HG03060 (cell line): ENCODE results near the gene SCMH1.

ENCODE experiments used
- ATAC-seq: cut with Tn5 transposase; IDR thresholded peaks from one replicate; pipeline ENCODE4 v1.9.1; 2021; ENCODE audit warnings: low read depth, moderate number of reproducible peaks; ENCODE audit not compliant: unreplicated experiment

SCMH1 gene

GRCh38 chr1:41037116-41037903 lies 204.8 kb downstream of the SCMH1 start:
- no peak for ATAC-seq

- no peak for ATAC-seq
These were observed 208.8 kb downstream of the SCMH1 start for GRCh38 chr1:41033272-41033671.

GRCh38 chr1:41032147-41032546 lies 210.0 kb downstream of the SCMH1 start:
- ATAC-seq = no peak

GRCh38 chr1:41030872-41031616 lies 211.1 kb downstream of the SCMH1 start:
- ATAC-seq = no peak

GRCh38 chr1:41028034-41028642 lies 214.0 kb downstream of the SCMH1 start:
- ATAC-seq = no peak

GRCh38 chr1:41025979-41026819 lies 215.9 kb downstream of the SCMH1 start:
- no peak for ATAC-seq

GRCh38 chr1:41024953-41025352 lies 217.2 kb downstream of the SCMH1 start:
- no peak for ATAC-seq

GRCh38 chr1:41023279-41023990 lies 218.7 kb downstream of the SCMH1 start:
- no peak for ATAC-seq

- no peak for ATAC-seq
These were observed 219.7 kb downstream of the SCMH1 start for GRCh38 chr1:41022424-41022823.

GRCh38 chr1:41021526-41022308 lies 220.4 kb downstream of the SCMH1 start, which contains the start of gene SLFNL1:
Gene SLFNL1 (minus strand): TSS chr1:41021725. CDS start chr1:41020660, 1,065 bp downstream.
- no peak for ATAC-seq

GRCh38 chr1:41020654-41021053 lies 221.5 kb downstream of the SCMH1 start:
- no peak for ATAC-seq

- ATAC-seq = no peak
These were observed 222.0 kb downstream of the SCMH1 start for GRCh38 chr1:41020109-41020576.

GRCh38 chr1:41019353-41019745 lies 222.8 kb downstream of the SCMH1 start:
- no peak for ATAC-seq

GRCh38 chr1:41018018-41018410 lies 224.1 kb downstream of the SCMH1 start:
- no peak for ATAC-seq

- no peak for ATAC-seq
These were observed 224.7 kb downstream of the SCMH1 start for GRCh38 chr1:41017141-41018017.

GRCh38 chr1:41015897-41016470 lies 226.1 kb downstream of the SCMH1 start:
- ATAC-seq = no peak

- ATAC-seq = no peak
These were observed 226.7 kb downstream of the SCMH1 start for GRCh38 chr1:41015281-41015896.
